KOPT-K1 (cell line): ENCODE results near the gene CNTF.

ENCODE experiments used
- H3K27ac ChIP-seq: fragments of 200-600 bp; sonication (generic); 2 replicates; pipeline ENCODE4 v1.5.1; 2016; ENCODE audit warnings: antibody characterized with exemption, mild to moderate bottlenecking, low read depth, low read length; ENCODE audit not compliant: poor library complexity, severe bottlenecking
- H3K36me3 ChIP-seq: fragments of 200-600 bp; sonication (generic); 2 replicates; pipeline ENCODE4 v1.5.1; 2017; ENCODE audit warnings: antibody characterized with exemption, mild to moderate bottlenecking, low read length, moderate library complexity; ENCODE audit not compliant: insufficient read depth
- H3K9me3 ChIP-seq: fragments of 200-600 bp; sonication (generic); 2 replicates; pipeline ENCODE4 v1.5.1; 2017; ENCODE audit warnings: antibody characterized with exemption, low read length, mild to moderate bottlenecking; ENCODE audit not compliant: insufficient read depth, poor library complexity, severe bottlenecking

The CNTF gene

DNA sequence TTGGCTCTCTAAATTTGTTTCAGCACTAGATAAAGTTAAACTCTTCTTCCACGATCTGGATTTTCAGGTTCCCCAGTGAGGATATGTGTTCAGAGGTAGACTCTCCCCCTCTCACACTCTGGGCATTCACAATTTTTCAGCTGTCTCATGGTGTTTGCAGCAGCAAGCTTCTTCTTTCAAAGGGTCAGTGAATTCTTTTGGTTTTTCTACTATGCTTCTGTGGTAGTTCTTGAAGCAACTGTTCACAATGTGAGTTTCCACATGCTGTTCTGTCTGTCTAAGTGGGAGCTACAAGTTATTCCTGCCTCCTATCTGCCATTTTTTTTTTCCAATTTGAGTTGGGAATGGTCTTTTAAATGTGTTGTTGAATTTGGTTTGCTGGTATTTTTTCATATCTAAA, 25.4 kb downstream of the CNTF start:
- H3K9me3 ChIP-seq: peaks cover 24% of the 10 kb centered on the region
- H3K27ac ChIP-seq: peak overlapping the region; percentile 38
- no peaks in the 10 kb centered on the region for H3K36me3 ChIP-seq

DNA sequence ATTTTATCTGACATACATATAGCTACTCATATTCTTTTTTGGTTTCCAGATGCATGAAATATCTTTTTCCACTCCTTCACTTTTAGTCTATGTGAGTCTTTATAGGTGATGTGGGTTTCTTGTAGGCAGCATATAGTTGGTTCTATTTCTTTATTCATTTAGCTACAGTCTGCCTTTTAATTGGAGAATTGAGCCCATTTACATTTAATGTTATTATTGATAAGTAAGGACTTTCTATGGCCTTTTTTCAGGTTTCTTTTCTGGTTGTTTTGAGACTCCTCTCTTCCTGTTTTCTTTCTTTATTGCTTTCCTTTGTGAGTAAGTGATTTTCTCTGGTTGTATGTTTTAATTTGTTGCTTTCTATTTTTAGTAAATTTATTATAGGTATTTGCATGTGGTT, 27.2 kb downstream of the CNTF start:
- H3K36me3 ChIP-seq: no peaks in the 10 kb centered on the region
- H3K27ac ChIP-seq: no peak overlapping the region
- H3K9me3 ChIP-seq: peaks cover 22% of the 10 kb centered on the region

GRCh38 chr11:58650496-58650895, 28.0 kb downstream of the CNTF start:
- Histone ChIP-seq H3K36me3 (no peaks in the 10 kb centered on the region), H3K27ac (no peak overlapping the region)

DNA sequence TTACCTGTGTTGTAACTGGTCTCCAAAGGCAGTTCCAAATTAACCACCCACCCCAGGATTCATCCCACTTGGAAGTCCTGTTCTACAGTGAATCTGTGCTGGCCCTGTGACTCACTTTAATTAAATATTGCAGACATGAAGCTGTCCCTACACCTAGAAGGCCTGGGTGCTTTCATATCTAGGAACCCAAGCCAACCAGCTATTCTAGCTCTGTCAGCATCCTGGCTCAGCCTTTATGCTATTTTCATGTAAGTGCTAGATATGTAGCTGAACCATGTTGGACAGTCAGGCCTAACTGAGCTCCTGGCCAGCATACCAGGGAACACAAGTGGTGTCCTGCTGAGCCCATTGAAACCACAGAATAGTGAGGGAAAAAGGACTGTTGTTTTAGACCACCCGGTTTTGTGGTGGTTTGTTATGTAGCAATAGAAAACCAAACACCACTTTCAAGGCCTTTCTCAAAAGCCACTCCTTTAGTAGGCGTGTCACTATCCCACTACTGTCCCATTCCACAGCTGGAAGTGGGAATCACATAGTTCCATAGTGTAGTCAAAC, 30.3 kb downstream of the CNTF start:
- Histone ChIP-seq H3K27ac (no peak overlapping the region), H3K36me3 (no peaks in the 10 kb centered on the region), H3K9me3 (no peaks in the 10 kb centered on the region)

More at GRCh38 chr11:58650496-58650895, 28.0 kb downstream of the CNTF start:
- peaks cover 13% of the 10 kb centered on the region for H3K9me3 ChIP-seq

- H3K27ac ChIP-seq: no peak overlapping the region
- H3K36me3 ChIP-seq: no peaks in the 10 kb centered on the region
- no peaks in the 10 kb centered on the region for H3K9me3 ChIP-seq
Observed at GRCh38 chr11:58654079-58654907, 31.8 kb downstream of the CNTF start.

DNA sequence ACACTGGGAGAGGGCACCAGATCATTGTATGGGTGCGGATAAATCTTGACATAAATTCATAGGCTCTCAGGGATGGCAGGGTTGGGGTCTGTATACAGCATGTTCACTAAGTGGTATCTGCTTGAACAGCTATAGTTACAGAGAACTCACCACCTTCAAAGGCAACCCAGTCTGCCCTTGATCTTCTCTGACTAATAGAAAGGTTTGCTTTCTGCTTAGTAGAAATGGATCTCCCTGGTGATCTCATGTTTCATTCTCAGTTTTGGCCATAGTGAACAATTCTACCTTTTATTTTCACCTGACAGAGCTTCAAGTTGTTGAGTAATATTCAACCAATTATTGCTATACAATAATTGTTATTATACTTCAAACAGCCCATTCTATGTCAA, 32.4 kb downstream of the CNTF start:
- Histone ChIP-seq H3K9me3 (no peaks in the 10 kb centered on the region), H3K27ac (no peak overlapping the region), H3K36me3 (no peaks in the 10 kb centered on the region)

DNA sequence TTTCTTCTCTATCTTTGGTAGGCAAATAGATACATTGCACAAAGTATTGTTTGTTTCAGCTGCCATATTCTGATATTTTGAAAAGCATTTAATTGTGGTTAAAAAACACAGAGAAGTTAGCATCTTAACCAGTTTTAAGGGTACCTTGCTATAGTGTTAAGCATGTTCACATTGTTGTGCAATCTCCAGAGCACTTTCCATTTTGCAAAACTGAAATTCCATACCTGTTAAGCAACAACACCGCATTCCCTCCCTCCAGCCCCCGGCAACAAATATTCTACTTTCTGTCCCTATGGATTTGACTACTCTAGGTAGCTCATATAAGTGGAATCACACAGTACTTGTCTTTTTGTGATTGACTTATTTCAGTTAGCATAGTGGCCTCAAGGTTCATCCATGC, 33.9 kb downstream of the CNTF start:
- no peak overlapping the region for H3K27ac ChIP-seq
- H3K36me3 ChIP-seq: no peaks in the 10 kb centered on the region
- H3K9me3 ChIP-seq: no peaks in the 10 kb centered on the region

DNA sequence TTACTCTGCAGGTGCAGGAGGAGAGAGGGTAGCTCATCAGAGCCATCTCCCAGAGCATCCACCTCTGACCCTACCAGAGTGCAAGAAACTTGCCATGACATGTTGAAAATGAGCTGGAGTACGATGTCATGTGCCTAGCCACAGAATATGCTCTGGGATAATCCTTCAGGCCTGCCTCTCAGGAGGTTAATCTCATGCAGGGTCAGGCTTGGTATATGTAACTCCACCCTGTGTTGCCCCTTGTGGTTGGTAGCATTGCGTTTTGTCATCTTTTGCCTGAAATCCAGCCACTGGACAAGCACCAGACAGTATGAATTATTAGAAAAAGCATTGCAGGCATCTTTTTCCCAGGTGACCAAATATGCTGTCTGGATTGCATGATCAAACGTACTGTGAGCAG, 36.2 kb downstream of the CNTF start:
- Histone ChIP-seq H3K36me3 (no peaks in the 10 kb centered on the region), H3K27ac (no peak overlapping the region), H3K9me3 (no peaks in the 10 kb centered on the region)

DNA sequence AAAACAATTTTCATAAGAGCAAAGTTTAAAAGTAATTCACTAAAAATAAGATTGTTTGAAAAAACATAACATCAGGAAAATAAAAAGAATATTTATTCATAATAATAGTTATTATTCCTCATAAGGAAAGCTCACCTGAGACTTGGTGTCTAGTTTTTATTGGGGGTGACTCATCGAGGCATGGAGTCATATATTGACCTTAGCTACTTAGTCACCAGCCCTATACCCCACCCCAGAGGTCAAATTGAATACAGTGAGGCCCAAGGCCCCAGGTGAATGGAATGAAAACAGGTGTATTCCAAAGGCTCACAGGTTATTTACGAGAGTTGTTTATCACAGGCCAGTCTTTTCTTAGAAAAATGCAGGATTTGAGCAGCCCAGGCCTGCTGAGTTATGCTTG, 36.9 kb downstream of the CNTF start:
- H3K27ac ChIP-seq: no peak overlapping the region
- H3K36me3 ChIP-seq: no peaks in the 10 kb centered on the region
- no peaks in the 10 kb centered on the region for H3K9me3 ChIP-seq

DNA sequence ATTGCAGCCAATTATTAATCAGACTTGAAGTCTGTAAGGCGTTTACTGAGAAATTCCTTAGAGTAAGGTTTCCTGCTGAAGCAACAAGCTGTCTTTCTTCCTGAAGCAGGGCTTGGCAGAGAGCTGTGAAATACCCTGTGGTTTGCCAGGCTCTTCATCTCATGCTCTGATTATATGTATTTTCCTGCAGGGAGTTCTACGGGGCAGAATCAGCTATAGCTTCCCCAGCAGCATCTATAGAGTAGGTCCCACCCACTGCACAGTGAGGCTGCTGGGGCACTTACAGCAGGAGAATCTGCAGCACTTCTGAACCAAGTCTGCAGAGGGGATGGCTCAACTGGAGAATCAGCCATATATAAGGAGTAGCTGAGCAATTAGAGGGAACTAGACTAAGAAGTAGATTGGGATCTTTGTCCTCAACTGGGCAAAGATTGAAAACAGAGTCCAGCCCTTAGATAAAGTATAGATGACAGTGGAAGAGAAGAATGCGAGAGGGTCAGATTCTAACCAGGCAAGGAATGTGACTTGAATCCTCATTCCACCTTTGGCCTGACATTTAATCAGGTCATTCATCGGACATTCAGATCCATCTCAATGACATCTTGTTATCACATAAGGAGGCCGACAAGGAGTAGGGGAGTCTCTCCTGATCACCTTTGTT, 37.6 kb downstream of the CNTF start:
- H3K36me3 ChIP-seq: no peaks in the 10 kb centered on the region

DNA sequence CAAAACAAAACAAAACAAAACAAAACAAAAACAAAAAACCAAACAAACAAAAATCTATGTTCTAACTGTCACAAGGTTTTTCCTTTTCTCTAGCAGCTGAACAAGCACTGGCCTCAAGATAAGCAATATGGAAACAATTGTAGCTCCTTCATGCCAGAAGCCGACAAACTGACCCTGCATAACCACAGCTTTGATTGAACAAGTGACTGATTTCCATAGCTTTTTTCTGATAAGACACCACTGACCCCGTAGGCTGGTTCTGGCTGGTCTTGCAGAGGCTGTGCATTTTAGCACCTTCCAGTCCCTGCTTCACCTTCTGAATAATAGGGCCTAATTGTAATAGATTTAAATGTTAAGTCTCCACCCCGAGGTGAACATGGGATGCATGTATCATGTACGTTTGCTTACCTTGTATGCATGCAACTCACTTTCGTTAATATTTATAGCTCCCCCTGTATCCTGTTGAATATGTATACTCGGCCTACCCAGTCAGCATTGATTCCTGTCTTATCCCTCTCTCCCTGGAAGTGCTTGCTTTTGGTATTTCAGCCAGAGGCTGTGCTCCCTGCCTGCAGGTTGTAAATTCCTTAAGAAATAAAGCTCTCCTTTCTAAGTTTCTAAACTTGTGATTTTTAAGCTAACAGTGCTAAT, 49.6 kb downstream of the CNTF start:
- Histone ChIP-seq H3K27ac (no peak overlapping the region), H3K9me3 (no peaks in the 10 kb centered on the region), H3K36me3 (no peaks in the 10 kb centered on the region)

More for the DNA sequence above, 37.6 kb downstream of the CNTF start:
- Histone ChIP-seq H3K9me3 (no peaks in the 10 kb centered on the region), H3K27ac (no peak overlapping the region)

GRCh38 chr11:58674609-58675008, 52.1 kb downstream of the CNTF start:
- H3K27ac ChIP-seq: no peak overlapping the region
- no peaks in the 10 kb centered on the region for H3K9me3 ChIP-seq
- no peaks in the 10 kb centered on the region for H3K36me3 ChIP-seq
